Ecto neural progenitor cell (in vitro differentiated cells): ENCODE results near the gene HMOX1.
"Not testable (repeated sequence)": the region's sequence is repeated elsewhere in the genome, so short reads cannot be mapped to it uniquely, and the experiment has no call there.

Source experiments
- DNase-seq: peaks from one replicate; pipeline ENCODE4 v3.0.0-alpha.2; 2018; ENCODE audit warnings: low spot score

HMOX1 gene

GRCh38 chr22:35380013-35380412 lies 883 bp upstream of the HMOX1 start:
- DNase-seq, result no peak

GRCh38 chr22:35381424-35382009 lies 621 bp downstream of the HMOX1 start:
- DNase-seq, result no peak

- no peak for DNase-seq
Measured at GRCh38 chr22:35383679-35384071, 2.8 kb downstream of the HMOX1 start.

GRCh38 chr22:35384527-35384926 lies 3.6 kb downstream of the HMOX1 start:
- DNase-seq, result no peak

GRCh38 chr22:35384975-35385588 lies 4.2 kb downstream of the HMOX1 start:
- DNase-seq, result no peak

- no peak for DNase-seq
Measured at GRCh38 chr22:35386670-35387288, 5.9 kb downstream of the HMOX1 start.

GRCh38 chr22:35390933-35391332 lies 10.0 kb downstream of the HMOX1 start:
- no peak for DNase-seq

GRCh38 chr22:35392357-35392756 lies 11.5 kb downstream of the HMOX1 start:
- no peak for DNase-seq

GRCh38 chr22:35393116-35394010 lies 12.5 kb downstream of the HMOX1 start:
- DNase-seq, result no peak

GRCh38 chr22:35394011-35394312 lies 13.1 kb downstream of the HMOX1 start:
- no peak for DNase-seq

GRCh38 chr22:35394810-35395563 lies 14.1 kb downstream of the HMOX1 start:
- DNase-seq, result no peak

GRCh38 chr22:35396622-35397021 lies 15.7 kb downstream of the HMOX1 start:
- not testable (repeated sequence) for DNase-seq

GRCh38 chr22:35397095-35397904 lies 16.4 kb downstream of the HMOX1 start:
- no peak for DNase-seq

GRCh38 chr22:35398591-35398973 lies 17.7 kb downstream of the HMOX1 start:
- DNase-seq, result no peak

- no peak for DNase-seq
Measured at GRCh38 chr22:35399114-35399677, 18.3 kb downstream of the HMOX1 start.

- DNase-seq, result peak; percentile 99
Measured at GRCh38 chr22:35399678-35400500, 19.0 kb downstream of the HMOX1 start, which contains the start of gene MCM5. Gene MCM5, plus strand, starts transcription at chr22:35400140. Its CDS starts 299 bp downstream, at chr22:35400439.

GRCh38 chr22:35400501-35400790 lies 19.6 kb downstream of the HMOX1 start:
- no peak for DNase-seq

GRCh38 chr22:35401863-35402262 lies 21.0 kb downstream of the HMOX1 start:
- no peak for DNase-seq

GRCh38 chr22:35403356-35403755 lies 22.5 kb downstream of the HMOX1 start:
- DNase-seq, result no peak

GRCh38 chr22:35404176-35404575 lies 23.3 kb downstream of the HMOX1 start:
- no peak for DNase-seq
